ENCODE data around the gene PRKCG. TPM values are rescaled to one million over a fixed set of nuclear protein-coding genes. Genes with fewer than 3 reads are reported as not detected.

Gene PRKCG
- total RNA-seq, 1 donor: not detected

GRCh38 chr19:53953383-53953782 lies 71.4 kb downstream of the PRKCG start:
- DNase-seq (ENCODE audit: low read depth): no peak
- TF ChIP-seq CTCF (IDR thresholded peaks at IDR 0.05; ENCODE audit: insufficient read depth, low read length): no peak
- no peak overlapping the region for H3K4me3 ChIP-seq (ENCODE audit: low read depth, low read length)

Other genes with a start within 250 kb of the PRKCG start
- not detected in 2 replicates for gene NLRP12, start 57.9 kb upstream of the PRKCG start, total RNA-seq (ENCODE audit: low replicate concordance)
- gene MYADM, start 14.3 kb upstream of the PRKCG start, total RNA-seq (ENCODE audit: low replicate concordance): 6.8 and 30.2 TPM in 2 replicates
- gene CACNG7, start 27.1 kb downstream of the PRKCG start, total RNA-seq (ENCODE audit: low replicate concordance): 0.57 and 1.9 TPM in 2 replicates
- gene CACNG8, start 80.7 kb downstream of the PRKCG start, total RNA-seq (ENCODE audit: low replicate concordance): 0.41 and 0.45 TPM in 2 replicates
- gene CACNG6, start 109.4 kb downstream of the PRKCG start, total RNA-seq (ENCODE audit: low replicate concordance): 1.1 TPM in 1 of 2 replicates, not detected in the other
- gene VSTM1, start 181.7 kb downstream of the PRKCG start, total RNA-seq (ENCODE audit: low replicate concordance): not detected in 2 replicates
- not detected in 2 replicates for gene TARM1, start 199.2 kb downstream of the PRKCG start, total RNA-seq (ENCODE audit: low replicate concordance)
- 0.63 and 2.5 TPM in 2 replicates for gene OSCAR, start 218.6 kb downstream of the PRKCG start, total RNA-seq (ENCODE audit: low replicate concordance)
- 9.0 and 11.4 TPM in 2 replicates for gene NDUFA3, start 220.7 kb downstream of the PRKCG start, total RNA-seq (ENCODE audit: low replicate concordance)
- gene TFPT, start 233.5 kb downstream of the PRKCG start, total RNA-seq (ENCODE audit: low replicate concordance): 8.9 and 18.3 TPM in 2 replicates
- 32.6 and 37.2 TPM in 2 replicates for gene PRPF31, start 233.6 kb downstream of the PRKCG start, total RNA-seq (ENCODE audit: low replicate concordance)